Stimulated activated CD4-positive, alpha-beta T cell treated with anti-CD3 and anti-CD28 coated beads, Interleukin-12 subunit alpha, Interleukin-12 subunit beta, amount 100 ng/mL, for 24 hours (primary cell): Measurements from ENCODE around the gene QSOX1.

Experiments used
- DNase-seq, 2 experiments: peaks; one replicate each; pipeline ENCODE4 v3.0.0-alpha.2; 2020; ENCODE audit warnings: low read depth in 2 of 2

QSOX1 gene

DNA sequence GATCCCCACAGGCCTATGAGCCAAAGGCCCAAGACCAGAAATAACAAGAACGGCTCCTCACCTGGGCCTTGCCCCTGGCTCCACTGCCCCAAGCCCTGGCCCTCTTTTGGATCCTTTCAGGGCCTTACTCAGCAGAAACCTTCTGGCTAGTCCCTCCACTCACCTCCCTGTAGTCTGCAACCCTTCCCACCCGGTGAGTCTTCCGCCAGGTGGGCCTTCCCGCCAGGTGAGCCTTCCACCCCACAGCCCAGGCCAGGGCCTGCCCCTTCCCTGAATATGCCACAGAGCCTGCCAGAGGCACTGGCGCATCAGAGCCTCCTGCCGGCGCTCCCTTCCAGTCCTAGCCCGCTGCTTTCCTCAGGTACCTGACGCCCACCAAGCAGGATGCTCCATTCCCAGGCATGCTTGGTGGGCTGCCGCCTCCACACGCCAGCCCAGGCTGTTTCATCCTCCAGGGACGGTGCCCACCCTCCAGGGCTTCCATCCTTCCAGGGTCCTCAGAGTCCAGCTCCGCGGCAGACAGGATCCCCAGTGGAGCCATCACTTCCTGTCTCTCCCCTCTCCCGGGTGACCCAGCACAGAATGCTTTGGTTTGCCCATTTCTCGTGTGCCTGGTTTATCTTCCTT is 96.3 kb downstream of the QSOX1 start:
- DNase-seq, result no peak

DNA sequence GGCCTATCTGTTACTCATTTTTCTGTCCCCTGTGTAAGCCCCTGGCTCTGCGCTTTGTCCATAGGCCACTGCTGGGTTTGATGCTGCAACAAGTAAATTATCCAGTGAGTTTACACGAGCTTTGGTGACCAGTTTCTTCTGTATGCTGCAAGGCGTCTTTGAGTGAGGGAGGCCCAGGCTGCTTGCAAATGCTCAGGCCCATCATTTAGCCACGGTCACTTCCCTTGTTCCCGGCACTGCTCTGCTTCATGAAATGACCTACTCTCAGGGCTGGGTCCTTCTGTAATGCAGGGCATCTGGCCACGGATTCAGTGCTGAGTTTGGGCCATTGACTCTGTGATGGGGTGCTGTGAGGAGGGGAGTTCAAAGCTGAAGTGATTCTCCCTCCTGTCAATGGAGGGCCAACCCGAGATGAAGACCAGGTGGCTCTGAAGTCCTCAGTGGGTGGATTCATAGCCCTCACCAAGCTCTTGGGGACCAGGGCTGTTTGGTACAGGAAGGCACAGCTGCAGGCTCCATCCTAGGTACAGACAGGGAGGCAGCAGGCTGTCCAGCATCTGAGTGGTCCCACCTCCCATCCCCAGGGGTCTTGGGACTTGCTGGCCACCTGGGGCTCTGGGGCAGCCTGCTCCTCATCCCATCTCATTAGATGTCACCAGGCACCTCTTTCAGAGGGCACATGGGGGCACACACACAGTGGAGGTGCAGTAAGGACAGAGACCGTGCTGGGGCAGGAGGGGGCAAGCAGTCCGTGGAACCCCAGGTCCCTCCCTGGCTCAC is 97.0 kb downstream of the QSOX1 start:
- no peak for DNase-seq

DNA sequence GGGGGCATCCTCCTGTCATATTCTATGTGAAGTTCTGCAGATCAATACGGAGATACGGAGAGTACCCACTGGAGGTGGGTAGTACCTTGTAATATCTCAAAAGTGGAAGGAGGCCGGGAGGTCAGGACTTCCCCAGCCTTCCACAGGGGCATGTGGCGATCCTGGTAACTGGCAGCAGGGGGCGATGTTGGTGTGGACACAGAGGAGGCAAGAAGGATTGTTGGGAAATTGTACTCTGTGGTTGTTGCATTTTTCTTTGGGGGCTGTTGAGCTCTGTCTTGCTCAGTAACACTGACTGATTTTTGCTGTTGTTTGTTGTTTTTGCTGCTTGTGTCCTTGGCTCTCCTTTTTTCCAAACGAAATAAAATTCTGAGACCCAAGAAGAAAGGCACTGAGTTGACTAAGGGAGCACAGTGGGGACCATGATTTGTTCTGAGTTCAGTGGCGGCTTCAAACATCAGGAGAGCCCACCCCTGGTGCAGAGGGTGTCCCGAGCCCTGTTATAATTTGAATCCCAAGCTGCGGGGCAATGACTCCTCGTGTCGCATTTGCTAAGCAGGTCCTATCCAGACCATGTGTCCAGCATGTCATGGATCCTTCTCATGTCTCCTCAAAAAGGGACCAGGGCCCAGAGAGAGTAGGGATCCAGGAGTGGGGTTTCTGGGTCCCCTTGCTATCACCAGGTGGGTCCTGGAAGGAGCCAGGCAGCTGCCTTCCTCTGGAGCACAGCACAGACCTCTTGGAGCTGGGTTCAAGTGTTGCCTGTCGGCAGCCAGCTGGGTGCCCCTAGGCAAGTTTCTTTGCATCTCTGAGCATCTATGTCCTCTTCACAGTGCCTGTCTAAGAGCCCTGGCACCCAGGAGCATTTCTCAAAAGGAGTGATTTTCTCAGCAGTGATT is 98.2 kb downstream of the QSOX1 start:
- DNase-seq, result peak; percentile 42 to 78
